NCI-H1930 (cell line): ENCODE results near the gene IGFL1.
"Not testable (repeated sequence)": the region's sequence is repeated elsewhere in the genome, so short reads cannot be mapped to it uniquely, and the experiment has no call there.

Experiments used
- DNase-seq, 2 experiments: peaks; one replicate each; lab custom pipeline; 2025; lab: John Stamatoyannopoulos, UW

IGFL1 gene

DNA sequence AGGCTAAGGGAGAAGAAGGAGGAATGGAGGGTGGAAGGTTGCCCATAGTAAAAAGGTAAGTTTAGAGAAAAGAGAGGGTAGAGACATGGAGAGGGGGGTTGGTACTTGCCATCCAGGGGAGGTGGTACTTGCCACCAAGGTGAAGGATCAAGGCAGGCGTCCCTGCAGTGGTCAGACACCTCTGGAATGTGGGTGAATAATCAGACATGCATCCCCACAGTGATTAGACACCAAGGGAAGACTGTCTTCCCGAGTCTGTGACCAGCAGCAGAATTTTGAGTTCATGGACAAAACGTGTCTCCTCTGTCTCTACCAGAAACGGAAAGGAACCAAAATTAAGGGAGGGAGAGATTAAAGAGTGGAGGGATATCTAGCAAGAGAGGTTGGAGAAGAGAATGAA lies 27.1 kb upstream of the IGFL1 start:
- no peak for DNase-seq

DNA sequence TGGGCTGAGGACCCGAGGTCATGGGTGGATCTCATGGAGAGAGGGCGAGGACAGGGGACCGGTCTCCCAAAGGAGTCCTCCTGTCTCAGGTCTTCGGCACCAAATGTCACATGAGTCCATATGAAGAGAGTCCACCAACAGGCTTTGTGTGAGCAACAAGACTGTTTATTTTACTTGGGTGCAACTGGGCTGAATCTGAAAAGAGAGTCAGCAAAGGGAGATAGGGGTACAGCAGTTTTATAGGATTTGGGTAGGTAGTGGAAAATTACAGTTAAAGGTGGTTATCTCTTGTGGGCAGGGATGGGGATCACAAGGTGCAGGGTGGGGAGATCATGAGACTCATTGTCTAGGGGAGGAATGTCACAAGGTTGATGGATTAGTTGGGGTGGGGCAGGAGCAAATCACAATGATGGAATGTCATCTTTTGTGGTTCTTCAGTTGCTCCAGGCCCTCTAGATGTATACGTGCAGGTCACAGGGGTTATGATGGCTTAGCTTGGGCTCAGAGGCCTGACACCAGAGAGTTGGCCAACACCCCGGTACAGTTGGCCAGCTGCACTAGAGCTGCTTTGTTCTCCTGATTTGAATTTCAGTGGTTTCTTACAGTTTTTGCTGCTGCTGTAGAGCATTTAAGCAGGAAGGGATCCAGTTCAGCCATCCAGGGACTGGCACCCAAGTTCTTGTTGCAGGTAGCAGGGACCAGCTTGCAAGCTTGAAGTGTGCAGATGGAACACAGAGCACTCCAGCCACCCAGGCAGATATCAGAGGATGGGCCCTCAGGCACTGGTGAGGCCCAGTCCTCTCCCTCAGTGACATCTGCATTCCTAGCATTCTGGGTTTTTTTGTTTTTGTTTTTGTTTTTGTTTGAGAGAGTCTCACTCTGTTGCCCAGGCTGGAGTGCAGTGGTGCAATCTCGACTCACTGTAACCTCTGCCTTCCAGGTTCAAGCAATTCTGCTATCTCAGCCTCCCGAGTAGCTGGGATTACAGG lies 26.4 kb upstream of the IGFL1 start:
- DNase-seq = no peak

DNA sequence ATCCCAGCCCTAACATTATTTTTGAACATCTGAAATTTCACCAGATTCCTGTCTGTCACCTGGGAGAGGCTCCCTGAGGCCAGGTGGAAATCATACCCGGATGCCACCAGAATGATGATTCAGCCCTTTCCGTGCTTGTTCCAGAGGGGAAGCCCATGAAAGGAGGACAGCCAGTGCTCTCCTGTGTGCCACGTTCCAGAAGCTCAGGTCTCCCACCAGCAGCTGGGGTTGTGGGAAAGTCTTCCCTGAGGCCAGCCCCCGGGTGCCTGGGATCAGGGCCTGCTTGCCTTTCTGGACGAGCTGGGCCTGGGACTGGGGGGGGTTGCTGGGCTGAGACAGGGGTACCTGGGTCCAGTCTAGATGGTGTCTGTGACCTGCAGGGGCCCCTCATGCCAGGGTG lies 25.5 kb upstream of the IGFL1 start:
- DNase-seq = no peak

DNA sequence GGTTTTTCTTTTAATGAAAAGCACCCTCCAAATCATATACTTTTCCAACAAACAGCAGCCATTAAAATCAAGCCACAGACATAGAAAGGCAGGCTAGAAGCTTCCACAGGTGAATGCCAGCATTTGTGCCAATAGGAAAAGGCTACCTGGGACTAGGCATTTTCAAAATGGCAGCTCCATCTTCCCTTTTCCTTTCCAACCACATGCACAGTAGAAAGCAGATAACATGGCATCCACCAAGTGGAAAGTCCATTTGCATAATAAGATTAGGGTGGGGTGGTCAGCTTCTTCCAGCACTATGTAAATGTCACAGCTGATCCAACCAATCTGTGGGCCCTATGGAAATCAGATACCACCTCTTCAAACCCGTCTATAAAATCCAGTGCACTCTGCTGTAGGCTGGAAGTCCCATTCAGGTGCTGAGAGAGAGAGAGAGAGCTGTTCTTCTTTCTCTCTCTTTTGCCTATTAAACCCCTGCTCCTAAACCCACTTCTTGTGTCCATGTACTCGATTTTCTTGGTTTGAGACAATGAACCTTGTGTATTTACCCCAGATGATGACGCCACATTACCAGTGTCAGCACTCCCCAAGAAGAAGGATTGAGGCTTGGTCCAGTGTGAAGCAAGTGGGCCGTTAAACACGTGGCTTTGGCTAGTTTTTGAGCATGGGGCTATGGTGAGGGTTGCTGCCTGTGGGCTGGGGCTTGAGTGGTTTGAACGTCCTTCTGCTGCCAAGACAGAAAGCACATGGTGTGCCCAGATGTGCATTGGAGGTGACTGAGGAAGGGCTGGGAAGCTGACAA lies 24.2 kb upstream of the IGFL1 start:
- no peak for DNase-seq

DNA sequence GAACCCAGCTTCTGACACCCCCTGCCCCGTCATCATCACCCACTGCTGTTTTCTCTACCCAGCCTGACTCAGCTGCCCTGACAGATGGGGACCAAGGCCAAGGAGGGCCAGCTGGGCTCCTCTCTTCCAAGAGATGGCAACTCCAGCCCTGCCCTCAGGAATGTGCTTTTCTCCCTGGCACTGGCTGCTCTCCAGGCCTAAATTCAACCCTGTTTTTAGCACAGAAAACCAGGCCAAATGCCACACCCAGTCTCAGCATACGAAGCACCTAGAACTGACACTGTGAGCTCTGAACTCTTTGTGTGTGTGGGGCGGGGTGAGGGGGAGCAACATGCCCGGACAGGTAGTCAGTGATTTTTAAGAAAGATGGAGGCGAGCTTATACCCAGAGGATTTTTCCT lies 23.4 kb upstream of the IGFL1 start:
- DNase-seq = no peak

DNA sequence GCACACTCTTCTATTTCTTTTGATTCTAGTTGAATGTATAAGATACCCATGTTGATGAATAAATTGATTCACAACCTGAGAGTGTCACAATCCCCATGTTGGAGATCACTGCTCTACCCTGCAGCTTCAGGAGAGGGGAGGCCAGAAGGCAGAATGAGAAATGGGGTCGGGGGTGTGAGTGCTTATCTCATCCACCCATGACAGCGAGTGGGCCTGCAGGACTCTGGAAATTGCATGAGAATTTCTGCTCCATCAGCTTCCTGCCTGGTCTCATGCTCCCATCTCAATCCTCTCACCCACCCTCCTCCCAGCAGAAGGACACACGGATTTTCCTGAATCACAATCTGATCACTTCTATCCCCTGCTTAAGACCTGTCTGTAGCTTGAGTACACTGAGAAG lies 22.9 kb upstream of the IGFL1 start:
- no peak for DNase-seq

DNA sequence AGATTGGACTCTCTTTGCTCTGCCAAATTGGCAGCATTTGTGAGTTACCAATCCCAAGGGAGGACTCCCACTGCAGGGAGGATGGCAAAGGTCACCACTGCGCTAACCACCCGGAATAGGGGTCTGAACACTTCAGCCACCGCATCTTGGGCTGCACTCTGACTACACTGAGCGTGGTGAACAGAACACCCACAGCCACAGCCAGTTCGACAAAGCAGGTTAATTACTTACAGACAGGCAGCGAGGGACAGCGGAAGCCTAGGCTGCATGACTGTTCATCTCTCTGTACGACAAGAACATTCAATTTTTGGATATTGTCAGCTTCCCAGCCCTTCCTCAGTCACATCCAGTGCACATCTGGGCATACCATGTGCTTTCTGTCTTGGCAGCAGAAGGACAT lies 21.7 kb upstream of the IGFL1 start:
- DNase-seq = not testable (repeated sequence)

DNA sequence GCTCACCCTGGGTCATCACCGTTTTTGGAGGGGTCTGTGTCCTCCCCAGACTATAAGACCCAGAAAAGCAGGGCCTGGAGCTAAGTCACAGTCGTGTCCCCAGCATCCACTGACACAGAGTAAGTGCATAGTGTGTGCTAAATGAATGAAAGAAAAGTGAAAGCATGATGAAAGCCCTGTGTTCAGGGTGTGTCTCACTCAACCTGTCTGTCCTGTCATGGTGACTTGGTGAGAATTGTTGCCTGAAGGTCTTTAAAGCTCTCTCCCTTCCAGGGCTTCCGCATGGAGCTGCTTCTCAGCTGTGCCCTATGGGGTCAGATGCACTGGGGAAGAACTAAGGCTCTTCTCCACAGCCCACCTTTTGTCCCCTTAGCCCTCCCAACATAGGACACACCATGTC lies 20.5 kb upstream of the IGFL1 start:
- DNase-seq = no peak

DNA sequence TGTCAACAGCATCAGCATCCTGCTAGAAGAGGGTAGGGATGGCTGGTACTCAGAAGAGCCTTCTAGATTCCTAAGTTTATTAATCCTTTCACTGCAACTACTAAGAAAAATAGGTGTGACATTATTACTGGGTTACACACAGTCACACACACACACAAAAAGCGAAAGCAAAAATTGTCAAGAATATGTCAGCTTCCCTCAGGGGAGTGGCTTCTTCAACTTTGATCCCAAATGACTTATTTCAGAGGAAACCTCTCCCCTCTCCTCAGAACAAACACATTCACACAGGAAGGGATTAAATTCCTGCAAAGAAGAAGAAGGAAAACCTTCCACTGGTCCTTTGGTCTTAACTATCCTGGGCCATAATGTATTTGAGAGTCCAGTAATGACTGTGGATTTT lies 20.1 kb upstream of the IGFL1 start:
- no peak for DNase-seq

DNA sequence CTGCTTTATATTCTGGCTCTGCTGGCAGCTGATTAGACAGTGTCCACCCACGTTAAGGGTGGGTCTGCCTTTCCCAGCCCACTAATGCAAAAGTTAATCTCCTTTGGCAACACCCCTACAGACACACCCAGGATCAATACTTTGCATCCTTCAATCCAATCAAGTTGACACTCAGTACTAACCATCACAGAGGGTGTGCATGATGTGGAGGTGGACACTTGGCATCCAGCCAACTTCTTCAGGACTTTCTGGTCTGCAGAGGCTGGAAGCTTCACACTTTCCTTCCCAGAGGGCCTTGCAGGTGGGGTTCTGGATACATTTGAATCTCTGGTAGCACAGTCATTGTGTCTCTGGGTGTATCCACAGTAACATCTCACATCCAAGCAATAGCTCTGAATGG lies 18.9 kb upstream of the IGFL1 start:
- no peak for DNase-seq

DNA sequence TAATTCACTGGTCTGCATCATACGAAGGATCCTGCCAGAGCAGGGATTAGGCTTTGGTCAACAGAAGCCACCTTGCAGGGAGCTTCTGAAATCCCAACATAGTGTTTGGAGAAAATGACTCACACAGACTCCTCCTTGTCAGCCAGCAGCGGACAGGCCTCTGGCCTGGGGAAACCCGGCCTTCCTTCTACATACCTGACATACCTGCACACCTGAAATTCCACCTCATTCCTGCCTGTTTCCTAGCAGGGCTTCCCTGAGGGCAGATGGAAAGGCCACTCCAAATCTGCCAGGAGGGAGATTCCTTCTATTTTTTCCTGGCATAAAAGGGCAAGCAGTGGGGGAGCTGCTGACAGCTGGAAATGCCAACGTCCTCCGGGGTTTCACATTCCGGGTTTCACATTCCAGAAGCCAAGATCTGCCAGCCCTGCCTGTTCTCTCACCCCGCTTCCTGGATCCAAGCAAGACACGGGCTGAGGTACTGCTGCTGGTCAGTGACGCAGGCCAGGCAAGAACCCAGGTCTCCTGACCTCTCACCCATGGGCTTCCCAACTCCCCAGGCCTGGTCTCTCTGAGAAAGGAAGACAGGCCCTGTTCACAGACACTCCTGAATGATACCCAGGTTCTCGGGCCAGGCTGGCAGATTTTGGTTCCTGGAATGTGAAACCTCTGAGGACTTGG lies 18.2 kb upstream of the IGFL1 start:
- no peak for DNase-seq

DNA sequence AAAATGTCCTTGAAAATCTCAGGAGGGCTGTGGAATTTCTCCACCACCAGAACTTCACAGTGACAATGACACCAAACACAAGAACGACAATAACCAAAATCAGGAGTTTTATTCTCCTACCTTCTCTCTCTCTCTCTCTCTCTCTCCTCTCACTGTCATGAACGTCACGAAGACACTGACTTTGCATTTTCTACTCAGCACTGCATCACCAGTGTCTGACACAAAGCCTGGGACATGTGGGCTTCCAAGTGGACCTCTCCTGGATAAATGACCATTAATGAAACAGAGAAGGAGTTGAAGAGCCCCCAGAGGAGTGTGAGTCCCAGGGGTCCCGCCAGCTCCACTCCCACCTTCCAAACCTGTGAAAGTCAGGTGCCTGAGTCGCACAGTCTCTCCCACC lies 16.9 kb upstream of the IGFL1 start:
- not testable (repeated sequence) for DNase-seq

DNA sequence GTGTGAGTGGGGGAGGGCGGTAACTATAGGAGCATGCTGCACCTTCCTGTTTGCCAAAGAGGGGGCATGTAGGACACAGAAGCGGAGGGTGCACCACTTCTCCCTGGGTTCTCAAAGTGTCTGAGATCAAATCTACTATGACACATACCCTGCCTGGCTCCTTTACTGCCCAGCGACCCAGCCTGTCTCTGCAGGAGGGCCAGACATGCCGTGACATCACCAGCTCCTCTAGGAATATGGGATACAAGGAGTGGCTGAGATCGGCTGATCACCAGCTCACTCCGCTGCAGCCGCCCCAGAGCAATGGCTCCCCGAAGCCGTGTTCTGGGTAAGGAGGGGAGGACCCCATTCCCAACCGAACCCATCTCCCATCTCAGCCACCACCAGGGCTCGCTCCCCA lies 16.4 kb upstream of the IGFL1 start:
- DNase-seq = no peak

DNA sequence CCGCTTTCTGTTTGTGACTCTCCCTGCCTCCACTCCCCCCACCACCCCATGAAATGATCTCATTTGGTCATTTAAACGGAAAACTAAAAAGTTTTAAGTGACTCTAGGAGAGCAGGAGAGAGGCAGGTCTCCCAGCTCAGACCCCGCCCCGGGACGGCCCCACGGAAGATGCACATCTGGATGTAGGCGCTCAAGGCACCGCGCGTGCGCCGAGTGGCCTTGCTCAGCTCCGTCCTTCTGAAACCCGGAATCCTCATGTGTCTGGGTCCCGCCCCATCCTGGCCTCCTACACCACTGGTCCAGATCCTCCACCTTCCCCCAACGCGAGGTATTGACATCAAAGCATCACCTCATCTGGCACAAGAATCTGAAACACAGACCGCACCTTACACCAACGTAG lies 15.7 kb upstream of the IGFL1 start:
- no peak for DNase-seq

DNA sequence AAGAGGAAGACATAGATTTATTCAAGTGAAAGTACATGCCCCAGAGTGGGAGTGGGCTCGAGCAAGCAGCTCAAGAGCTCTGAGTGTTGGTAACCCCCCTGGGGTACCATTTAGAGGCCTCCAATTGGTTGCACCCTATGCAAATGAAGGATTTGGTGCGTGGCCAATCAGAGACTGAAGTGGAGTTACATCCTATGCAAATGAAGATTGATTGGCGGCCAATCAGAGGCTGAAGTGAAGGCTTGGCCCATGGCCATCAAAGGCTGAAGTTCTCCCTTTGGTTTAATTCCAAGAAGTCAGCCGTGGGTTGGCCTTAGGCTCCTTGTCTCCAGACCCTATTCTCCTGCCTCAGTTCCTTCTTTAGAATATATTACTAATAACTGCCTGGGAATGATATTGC lies 12.9 kb upstream of the IGFL1 start:
- no peak for DNase-seq

DNA sequence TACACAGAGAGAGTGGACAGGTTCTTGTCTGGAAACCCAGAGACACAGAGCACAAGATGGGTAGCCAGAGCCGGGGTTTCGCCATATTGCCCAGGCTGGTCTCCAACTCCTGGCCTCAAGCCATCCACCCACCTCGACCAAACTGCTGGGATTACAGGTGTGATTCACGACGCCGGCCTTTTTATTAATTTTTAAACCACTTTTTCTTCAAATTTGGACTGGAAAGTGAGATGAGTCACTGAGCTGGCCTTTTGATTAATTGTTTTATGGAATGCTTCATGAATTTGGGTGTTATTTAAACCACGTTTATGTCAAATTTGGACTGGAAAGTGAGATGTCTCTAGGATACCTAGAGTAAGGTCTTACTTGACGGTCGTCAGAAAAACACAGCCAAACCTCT lies 12.1 kb upstream of the IGFL1 start:
- DNase-seq = no peak

DNA sequence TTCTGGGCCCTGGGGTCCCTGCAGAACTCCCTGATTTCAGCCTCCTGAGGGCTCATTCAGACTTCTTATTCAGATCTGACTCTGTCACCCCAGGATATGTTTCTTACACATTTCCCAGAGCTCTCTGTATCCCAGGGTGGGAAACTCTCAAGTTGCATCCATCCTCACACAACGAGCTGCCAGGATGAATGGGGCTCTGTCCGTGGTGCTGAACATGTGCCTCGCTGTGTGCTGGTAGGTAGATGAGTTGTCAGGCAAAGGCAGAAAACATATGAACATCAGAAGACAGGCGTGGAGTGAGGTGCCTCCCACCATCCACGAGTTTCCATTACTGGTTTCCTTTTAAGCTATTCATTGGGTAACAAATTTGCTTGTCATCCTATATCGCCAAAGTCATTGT lies 11.4 kb upstream of the IGFL1 start:
- DNase-seq = no peak

DNA sequence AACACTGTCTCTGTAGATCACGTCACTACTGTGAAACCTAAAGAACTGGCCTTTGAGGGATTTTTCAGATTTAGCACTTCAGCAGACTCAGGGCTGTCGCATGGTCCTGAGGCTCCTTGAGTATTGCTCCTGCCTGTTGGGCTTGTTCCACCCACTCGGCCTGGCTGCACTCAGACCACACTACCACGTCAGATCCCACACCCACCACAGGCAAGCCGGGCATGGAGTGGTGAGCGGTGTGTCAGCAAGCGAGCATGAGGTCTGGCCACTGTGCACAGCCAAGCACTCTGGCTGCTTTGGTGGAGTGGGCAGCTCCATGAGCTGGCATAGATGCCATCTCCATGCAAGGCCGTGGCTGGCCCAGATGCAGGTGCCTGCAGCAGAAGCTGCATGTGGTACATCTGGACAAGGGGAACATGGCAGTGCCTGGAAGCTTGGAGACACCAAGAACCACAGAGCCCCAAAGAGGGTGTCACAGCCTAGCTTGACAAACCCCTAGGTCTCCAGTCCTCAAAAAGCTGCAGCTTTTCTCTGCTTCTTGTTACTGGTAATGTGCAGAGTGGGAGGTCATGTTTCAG lies 9.4 kb upstream of the IGFL1 start:
- DNase-seq = no peak

DNA sequence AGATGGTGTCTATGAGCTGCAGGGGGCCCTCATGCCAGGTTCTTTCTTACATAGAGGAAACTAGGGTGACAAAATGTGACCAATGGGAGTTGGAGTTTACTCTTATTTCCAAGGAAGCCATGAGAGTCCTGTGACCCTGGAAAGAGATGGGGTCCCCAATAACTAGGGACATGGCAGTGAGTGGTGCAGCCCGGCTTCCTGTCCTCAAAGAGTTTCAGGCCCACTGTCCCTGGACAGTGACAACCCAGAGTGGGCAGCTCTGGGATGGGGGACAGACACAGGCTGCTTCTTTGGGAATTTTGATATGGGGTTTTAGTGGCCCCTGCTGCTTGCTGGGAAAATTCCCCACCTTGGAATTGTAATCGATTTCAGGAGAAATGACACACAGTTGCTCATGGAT lies 8.4 kb upstream of the IGFL1 start:
- no peak for DNase-seq

DNA sequence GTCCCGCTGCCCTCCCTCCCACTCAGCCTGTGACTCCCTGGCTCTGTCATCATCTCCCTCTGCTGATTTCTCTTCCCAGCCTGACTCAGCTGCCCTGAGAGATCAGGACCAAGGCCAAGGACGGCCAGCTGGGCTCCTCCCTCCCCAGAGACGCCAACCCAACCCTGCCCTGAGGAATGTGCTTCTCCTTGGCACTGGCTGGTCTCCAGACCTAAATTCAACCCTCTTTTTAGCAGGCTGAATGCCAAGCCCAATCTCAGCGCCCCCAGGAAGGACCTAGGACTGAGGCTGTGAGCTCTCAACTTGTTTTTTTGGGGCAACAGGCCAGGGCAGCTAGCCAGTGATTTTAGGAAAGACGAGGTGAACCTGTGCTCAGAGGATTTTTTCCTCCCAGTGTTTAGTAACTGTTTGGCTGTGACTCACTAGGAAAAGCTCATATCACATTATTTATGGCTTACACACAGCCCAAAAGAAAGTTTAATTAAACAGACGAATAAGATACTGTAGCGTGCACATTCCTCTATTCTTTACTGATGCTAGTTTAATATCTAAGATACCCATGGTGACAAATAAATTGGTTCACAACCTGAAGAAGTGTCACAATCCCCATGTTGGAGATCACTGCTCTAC lies 7.4 kb upstream of the IGFL1 start:
- DNase-seq = no peak

DNA sequence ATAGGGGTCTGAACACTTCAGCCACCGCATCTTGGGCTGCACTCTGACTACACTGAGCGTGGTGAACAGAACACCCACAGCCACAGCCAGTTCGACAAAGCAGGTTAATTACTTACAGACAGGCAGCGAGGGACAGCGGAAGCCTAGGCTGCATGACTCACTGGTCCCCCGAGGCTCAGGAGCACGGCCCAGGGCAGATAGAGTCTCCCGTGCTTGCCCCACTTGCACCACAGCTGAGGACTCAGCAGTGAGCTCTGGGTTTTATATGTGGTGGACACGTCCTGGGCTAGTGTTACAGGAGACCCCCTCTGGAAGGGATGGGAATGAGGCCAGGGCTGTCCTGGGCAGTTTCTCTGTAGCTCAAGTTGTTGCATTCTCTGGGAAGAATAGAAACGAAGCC lies 5.8 kb upstream of the IGFL1 start:
- DNase-seq = not testable (repeated sequence)

DNA sequence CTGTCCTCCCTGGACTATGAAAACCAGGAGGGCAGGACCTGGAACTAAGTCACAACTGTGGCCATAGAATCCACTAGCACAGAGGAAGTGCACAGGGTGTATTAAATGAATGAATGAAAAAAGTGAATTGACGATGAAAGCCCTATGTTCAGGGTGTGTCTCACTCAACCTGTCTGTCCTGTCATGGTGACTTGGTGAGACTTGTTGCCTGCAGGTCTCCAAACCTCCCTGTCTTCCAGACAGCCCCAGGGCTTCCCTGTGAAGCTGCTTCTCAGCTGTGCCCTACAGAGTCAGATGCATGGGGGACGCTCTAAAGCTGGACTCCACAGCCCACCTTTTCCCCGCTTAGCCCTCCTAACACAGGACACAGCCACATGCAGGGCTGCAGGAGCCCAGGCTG lies 4.8 kb upstream of the IGFL1 start:
- DNase-seq = no peak
